ENCODE measurements around the gene CACNA1I. TPM values are rescaled to one million over a fixed set of nuclear protein-coding genes. Genes with fewer than 3 reads are reported as not detected.
A peak's percentile ranks its signal among the peaks of the same experiment; 100 is the strongest.

CACNA1I gene
- total RNA-seq, 2 donors from 2014 or later = 0.27 to 1.4 TPM

DNA sequence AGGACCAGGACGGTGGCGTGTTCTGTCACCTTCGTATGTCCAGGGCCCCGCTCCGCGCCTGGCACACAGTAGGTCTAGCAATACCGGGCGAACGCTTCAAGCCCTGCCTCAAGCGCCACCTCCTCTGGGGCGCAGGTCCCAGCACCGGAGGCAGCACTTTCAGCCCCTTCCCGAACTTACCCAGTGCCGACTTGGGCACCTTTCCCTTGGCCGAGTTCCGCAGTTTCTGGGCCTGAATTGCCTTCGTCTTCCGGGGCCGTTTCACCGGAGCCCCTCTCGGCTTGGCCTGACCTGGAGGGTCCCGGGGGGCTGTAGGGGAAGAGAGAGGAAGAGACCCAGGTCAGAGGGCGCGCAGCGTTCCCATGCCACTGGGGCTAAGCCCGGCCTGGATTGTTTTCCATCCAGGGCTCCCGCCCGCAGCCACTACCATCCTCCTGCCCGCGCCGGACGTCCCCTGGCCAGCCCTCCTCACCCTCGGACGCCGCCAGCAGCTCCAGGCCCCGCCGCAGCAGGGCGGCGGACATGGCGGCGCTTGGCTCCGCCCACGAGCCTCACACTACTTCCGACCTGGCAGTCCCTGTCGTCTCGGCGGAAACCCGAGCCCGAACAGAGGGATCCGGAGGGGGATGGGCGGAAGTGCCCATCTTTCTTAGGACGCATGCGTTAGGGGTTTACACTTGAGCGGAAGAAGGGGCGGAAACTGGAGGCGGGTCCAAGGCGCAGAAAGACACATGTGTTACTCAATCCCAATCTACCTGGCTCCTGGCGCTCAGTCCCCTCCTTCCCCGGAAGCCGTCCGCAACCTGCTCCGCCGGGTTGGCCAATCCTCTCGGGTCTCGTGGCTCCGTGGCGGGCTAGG lies 38.1 kb upstream of the CACNA1I start, which contains the start of gene RPS19BP1:
Gene RPS19BP1, minus strand, starts transcription at position 534 of the 859 bp plus-strand sequence. Its CDS starts 10 bp downstream, at position 524.
- peak within 1 kb of the TSS; percentile 97 to 98 for H3K27ac Mint-ChIP-seq
- peaks cover 15 to 33% of the 10 kb centered on the region in 2 donors for H3K36me3 Mint-ChIP-seq
- no peaks in the 10 kb centered on the region for H3K9me3 Mint-ChIP-seq
- DNase-seq (ENCODE audit: low spot score in 2 of 2) (peak; percentile 99), ATAC-seq (peak; percentile 80 to 88)

DNA sequence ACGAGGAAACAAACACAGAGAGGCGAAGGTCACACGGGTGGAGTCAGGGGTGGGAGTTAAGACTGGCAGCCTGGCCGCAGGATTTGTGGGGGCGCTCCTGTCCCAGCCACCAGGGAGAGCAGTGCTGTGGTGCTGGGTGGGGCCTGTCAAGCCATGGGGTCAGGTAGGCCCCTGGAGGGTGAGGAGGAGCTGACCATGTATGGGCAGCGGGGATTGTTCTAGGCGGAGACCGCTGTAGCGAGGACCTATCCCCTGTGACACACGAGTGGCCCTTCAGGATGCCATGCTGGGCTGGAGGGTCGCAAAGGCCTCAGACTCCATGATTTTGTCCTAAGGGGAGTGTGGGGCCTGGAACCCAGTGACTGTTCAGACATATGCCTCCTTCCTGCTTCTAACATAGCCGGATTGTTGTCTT lies 36.5 kb upstream of the CACNA1I start:
- no peaks in the 10 kb centered on the region for H3K9me3 Mint-ChIP-seq
- peaks cover 15 to 28% of the 10 kb centered on the region in 2 donors for H3K36me3 Mint-ChIP-seq
- peak overlapping the region in 1 of 2 donors; percentile 90 for H3K27ac Mint-ChIP-seq
- DNase-seq (ENCODE audit: low spot score in 2 of 2) (no peak), ATAC-seq (no peak)

DNA sequence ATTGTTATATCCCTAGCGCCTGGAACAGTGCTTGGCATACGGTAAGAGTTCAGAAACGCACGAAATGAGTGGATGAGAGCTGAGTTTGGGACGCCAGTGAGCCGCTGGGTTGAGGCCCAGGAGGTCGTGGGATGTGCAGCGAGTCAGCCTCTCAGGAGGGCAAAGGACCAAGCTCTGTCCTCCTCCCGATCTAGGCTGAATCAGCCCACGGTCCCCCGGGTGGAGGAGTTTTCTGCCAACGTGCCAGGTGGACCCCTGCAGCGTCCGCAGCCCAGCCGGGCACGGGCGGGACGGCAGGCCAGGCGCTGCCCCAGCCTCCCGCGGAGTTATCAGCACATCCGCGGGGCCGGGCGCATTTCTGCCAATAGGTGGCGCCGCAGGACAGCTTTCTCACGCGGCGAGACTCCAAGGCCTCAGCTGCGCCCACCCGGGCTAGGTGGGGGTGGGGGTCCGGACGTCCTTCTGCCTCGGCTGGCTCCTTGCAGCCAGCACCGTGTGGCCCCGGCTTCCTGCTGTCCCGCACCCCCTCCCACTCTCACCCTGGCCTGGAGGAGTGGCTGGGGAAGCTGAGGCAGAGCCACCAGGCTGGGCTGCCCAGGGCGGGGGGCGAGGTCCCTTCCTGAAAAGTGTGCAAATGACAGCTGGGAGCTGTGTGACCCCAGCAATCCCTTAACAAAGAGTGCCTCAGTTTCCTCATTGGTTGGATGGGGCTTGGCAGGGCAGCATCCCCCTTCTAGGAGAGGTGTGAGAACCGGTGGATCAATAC lies 35.8 kb upstream of the CACNA1I start:
- peak overlapping the region in 1 of 2 donors; percentile 90 for H3K27ac Mint-ChIP-seq
- peak; percentile 23 to 31 for ATAC-seq

DNA sequence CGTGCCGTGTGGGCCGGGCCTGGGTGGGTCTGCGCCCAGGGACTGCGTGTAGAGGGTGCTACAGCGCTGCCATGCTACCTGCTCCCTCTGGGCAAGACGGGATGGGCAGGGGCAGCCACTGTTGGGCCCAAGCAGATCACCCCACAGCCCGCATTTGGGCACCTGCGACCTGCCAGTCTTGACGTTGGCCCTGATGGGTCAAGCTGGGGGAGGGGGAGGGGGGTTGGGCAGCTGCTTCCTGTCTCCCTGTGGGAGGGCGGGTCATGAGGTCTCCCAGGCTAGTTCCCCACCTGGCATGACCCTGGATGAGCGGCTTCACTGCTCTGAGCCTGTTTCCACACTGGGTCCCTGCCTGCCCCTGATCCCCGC lies 35.2 kb upstream of the CACNA1I start:
- Mint-ChIP-seq H3K36me3 (peaks cover 15 to 20% of the 10 kb centered on the region in 2 donors), H3K9me3 (no peaks in the 10 kb centered on the region), H3K27ac (no peak overlapping the region)
- DNase-seq (ENCODE audit: low spot score in 2 of 2) (no peak), ATAC-seq (no peak)

More for the DNA sequence above, 35.8 kb upstream of the CACNA1I start:
- Mint-ChIP-seq H3K9me3 (no peaks in the 10 kb centered on the region), H3K36me3 (peaks cover 15 to 26% of the 10 kb centered on the region in 2 donors)
- peak; percentile 80 to 91 for DNase-seq (ENCODE audit: low spot score in 2 of 2)

DNA sequence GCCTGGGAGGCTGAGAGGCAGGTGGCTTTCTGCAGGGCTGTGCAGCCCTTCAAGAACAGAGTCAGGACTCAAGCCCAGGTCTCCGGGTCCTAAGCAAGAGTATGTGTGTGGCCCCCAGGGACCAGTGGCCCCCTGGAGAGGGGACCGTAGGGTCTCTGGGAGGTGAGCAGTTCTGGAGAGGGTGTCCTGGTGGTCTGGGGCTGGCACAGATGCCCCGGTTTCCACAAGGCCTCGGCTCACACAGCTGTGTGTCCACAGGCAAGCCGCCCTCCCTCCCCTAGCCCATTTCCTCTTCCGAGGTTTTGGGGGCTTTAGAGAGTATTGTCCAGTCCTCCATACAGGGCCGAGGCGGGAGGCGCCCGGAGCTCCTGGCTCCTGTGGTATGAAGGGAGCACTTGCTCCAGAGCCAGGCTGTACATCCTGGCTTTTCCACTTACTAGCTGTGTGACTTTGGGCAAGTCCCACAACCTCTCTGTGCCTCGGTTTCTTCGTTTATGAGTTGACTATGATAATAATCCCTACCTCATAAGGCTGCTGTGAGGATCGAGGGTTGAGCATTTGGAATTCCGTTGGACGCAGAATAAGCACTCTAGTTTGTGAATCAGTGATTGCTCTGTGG lies 34.6 kb upstream of the CACNA1I start:
- ATAC-seq = no peak
- no peak for DNase-seq (ENCODE audit: low spot score in 2 of 2)
- H3K9me3 Mint-ChIP-seq = no peaks in the 10 kb centered on the region
- no peak overlapping the region for H3K27ac Mint-ChIP-seq
- H3K36me3 Mint-ChIP-seq = peaks cover 15 to 18% of the 10 kb centered on the region in 2 donors

DNA sequence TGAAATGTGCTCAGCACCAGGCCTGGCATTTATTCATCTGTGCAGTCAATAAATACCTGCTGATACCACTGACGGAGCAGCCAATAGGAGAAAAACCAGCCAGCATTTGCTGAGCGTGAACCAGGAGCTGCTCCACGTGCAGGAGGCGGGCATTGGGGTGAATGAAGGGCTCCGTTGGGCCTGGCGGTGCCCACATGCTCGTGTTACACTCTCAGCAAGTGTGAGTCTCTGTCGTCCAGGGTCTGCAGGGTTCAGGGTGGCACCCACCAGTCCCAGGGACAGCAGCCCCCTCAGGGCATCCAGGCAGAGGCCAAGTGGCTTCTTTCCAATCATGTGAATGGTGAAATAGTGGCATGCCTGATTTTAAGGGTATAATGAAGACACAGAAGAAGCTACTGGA lies 33.8 kb upstream of the CACNA1I start:
- ATAC-seq (no peak), DNase-seq (ENCODE audit: low spot score in 2 of 2) (no peak)
- H3K27ac Mint-ChIP-seq = no peak overlapping the region
- H3K36me3 Mint-ChIP-seq = peaks cover 11% of the 10 kb centered on the region in 2 donors
- no peaks in the 10 kb centered on the region for H3K9me3 Mint-ChIP-seq

DNA sequence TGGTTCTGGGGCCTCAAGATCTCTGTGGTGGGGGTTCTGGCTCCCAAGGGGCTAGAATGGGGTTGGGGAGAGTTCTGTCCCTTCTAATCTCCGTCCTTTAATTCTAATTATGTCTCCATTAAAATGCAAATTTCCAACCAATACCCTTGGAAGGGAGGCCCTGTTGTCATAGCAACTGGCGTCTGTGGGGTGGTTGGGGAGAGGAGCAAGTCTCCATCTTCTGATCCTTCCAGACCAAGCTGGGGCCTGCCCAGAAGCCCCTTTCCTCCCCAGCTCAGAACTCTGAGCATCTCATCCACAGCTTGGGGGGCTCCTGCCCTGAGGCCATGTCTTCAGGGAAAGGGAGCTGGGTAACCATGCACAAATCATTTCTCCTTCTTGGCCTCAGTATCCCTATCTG lies 32.6 kb upstream of the CACNA1I start:
- no peak for DNase-seq (ENCODE audit: low spot score in 2 of 2)
- no peak overlapping the region for H3K27ac Mint-ChIP-seq
- no peaks in the 10 kb centered on the region for H3K36me3 Mint-ChIP-seq
- no peak for ATAC-seq
- H3K9me3 Mint-ChIP-seq = no peaks in the 10 kb centered on the region

DNA sequence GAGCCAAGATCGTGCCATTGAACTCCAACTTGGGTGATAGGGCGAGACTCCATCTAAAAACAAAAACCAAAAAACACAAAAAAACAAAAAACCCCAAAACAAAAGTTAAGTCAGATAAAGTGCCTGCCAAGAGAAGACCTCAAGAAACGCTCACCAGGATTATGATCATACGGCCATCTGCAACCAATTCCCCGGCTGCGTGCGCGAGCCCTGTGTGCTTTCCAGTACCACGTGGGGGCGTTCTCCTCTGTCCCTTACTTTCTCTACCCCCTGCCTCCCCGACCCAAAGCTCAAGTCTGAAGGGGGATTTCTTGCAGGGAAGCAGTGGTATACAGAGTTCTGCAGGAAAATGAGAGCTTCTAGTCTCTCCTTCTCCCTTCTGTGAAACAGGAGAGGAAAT lies 27.5 kb upstream of the CACNA1I start:
- no peaks in the 10 kb centered on the region for H3K9me3 Mint-ChIP-seq
- ATAC-seq = no peak
- DNase-seq (ENCODE audit: low spot score in 2 of 2) = no peak
- H3K27ac Mint-ChIP-seq = no peak overlapping the region
- no peaks in the 10 kb centered on the region for H3K36me3 Mint-ChIP-seq

DNA sequence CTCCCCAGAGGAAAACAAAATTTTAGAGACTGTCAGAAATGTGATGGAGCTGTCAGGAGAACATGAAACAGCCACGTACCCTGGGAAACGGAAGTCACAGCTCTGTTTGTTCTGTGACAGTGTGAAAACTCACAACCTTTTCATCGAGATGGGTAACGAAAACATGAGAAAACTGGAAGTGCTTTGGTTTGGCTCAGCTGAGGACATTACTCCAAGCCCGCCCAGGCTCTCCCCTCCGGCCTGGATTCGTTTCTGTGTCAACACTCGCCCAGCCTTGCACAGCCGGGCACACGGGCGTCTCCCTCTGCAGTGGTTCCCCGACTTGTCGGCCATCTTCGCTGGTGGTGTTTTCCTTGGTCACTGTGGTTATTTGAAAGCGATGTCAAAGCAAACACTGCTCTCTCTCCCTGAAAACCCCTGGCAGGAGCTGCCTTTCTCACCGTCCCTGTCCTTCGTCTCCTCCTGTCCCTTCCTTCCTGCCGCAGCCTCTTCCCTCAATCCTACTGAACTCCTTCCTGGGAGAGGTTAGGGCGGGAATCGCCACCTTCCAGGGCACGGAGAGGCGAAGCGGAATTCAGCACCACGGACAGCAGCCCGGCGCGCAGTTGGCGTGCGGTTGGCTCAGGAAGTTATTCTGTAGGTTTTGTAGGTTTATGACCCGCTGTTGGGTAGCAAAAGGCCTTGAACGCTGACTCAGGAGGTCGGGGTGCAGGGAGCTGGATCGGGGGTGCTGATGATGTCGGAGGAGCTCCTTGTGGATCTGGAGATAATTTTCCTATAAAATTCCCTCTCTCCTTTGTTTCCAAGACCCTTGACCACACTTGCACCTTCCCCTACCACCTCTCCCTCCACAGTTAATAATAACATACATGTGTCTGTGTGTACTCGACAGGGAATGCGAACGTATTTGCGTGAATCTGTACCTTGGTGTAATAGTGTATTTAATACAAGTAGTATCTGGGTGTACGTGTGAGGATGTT lies 24.9 kb upstream of the CACNA1I start:
- no peaks in the 10 kb centered on the region for H3K9me3 Mint-ChIP-seq
- peak in 1 of 2 donors; percentile 72 for DNase-seq (ENCODE audit: low spot score in 2 of 2)
- peak; percentile 43 to 51 for ATAC-seq
- peak overlapping the region in 1 of 2 donors; percentile 46 for H3K27ac Mint-ChIP-seq
- H3K36me3 Mint-ChIP-seq = no peaks in the 10 kb centered on the region

DNA sequence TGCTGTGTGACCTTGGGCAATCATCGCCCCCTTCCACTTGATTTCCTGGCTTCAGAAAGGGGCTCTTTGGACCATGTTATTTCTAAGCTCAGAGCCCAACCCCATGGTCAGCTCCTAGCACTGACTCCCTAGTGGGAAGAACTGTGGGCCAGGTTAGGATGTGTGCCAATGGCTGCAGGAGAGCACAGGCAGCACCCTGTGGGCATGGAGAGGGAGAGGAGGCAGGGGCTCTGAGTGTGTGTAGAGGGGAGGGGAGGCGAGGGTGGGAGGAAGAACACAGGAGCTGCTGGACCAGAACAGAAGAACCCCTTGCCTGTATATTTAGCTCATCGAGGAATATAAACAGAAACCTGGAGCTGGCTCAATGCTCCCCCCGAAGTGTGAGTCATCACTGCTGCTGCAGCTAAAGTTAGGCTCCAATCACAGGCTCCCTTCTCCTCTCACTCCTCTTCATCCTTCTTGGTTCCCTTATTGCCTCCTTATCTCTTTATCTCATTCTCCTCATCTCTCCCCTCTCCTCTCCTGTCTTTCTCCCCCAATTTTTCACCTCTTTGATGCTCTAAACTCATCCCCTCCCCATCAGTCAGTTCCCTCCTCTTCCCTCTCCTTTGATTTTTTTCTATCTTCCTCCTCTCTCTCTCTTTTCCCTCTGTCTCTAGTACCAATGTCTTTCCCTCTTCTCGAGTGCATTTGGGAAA lies 23.5 kb upstream of the CACNA1I start:
- Mint-ChIP-seq H3K27ac (no peak overlapping the region), H3K9me3 (no peaks in the 10 kb centered on the region), H3K36me3 (no peaks in the 10 kb centered on the region)
- no peak for ATAC-seq
- DNase-seq (ENCODE audit: low spot score in 2 of 2) = no peak

DNA sequence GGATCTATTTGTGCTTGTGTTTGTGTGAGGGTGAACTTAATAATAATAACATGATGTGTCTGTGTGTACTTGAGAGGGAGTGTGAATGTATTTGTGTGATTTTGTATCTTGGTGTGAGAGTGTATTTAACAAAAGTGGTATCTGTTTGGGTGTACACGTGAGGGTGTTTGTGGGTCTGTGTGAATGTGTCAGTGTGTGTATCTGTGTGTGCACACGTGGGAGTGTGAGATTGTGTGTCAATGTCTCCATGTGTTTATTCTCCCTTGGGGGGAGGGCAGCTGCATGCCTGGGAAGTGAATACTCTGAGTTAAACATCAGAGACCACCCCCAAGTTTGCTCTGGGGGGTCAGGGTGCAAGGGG lies 23.0 kb upstream of the CACNA1I start:
- Mint-ChIP-seq H3K9me3 (no peaks in the 10 kb centered on the region), H3K27ac (no peak overlapping the region), H3K36me3 (no peaks in the 10 kb centered on the region)
- DNase-seq (ENCODE audit: low spot score in 2 of 2) (no peak), ATAC-seq (no peak)

DNA sequence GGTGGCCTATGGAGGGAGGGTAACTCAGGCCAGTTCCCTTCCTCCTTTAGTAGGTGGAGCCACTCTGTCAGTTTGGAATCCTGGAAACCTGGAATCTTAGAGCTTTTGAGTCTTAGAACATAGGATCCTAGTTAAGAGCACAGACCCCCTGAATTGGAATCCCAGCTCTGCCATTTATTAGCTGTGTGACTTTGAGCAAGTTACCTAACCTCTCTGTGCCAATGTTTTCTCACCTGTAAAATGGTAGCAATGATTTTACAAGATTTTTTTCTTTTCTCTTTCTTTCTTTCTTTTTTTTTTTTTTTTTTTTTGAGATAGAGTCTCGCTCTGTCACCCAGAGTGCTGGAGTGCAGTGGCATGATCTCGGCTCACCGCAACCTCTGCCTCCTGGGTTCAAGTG lies 17.1 kb upstream of the CACNA1I start:
- ATAC-seq = no peak
- Mint-ChIP-seq H3K27ac (no peak overlapping the region), H3K36me3 (no peaks in the 10 kb centered on the region), H3K9me3 (no peaks in the 10 kb centered on the region)
- no peak for DNase-seq (ENCODE audit: low spot score in 2 of 2)

DNA sequence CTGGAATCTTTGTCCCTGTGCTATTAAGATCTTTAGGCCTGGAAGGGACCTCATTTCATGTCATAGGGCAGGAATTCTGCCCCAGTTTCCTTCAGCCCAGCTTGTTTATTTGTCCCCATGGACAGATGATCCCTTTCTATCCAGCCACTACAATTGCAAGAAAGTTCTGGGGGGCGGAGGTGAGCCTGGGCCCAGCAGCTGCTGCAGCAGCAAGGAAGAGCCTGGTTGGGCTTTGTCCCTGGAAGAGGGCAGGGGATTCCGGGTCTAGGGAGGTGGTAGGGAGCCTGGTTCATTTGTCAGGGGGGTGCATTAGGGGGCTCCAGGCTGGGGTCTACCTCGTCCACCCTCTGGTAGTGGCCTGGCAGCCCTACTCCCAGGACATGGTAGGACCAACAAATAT lies 16.4 kb upstream of the CACNA1I start:
- Mint-ChIP-seq H3K36me3 (no peaks in the 10 kb centered on the region), H3K27ac (no peak overlapping the region), H3K9me3 (no peaks in the 10 kb centered on the region)
- DNase-seq (ENCODE audit: low spot score in 2 of 2) = no peak
- ATAC-seq = no peak

DNA sequence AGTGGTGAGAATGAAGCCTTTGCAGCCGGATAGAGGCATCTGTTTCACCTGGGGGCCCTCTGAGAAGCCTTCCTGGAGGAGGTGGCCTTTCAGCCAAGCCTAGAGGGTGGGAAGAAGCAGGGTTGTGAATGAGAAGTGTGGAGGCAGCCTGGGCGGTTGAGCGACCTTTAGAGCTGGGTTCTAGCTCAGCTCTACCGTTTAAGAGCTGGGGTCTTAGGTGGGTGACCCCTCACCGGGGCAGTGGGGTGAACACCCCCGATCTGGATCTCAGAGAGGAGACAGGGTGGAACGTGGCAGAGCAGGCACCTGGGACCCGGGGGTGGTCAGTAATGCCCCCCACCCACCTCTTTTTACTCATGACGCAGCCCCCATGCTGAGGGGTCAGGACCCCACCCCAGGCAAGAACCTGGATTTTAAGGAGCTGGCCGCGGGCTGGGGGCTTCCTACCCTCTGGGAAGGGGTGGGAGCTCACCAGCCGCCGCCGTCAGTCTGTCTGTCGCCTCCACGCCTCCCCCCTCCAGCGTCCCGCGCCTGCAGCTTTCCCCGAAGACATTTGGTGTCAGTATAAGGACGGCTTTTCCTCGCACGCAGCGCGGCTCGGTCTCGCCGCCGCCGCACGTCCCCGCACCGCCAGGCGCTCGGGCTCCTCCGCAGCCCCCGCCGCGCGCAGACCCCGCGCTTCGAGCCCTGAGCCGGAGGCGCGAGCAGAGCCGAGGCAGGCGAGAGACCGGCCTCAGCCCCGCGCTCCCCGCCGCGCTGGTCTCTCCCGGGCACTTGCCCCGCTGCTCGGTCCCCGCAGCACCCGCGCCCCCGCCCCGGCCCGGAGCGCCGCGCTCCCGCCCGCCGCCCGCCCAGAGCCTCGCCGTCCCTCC lies 13.3 kb upstream of the CACNA1I start:
- no peak overlapping the region for H3K27ac Mint-ChIP-seq
- no peaks in the 10 kb centered on the region for H3K9me3 Mint-ChIP-seq
- no peaks in the 10 kb centered on the region for H3K36me3 Mint-ChIP-seq
- DNase-seq (ENCODE audit: low spot score in 2 of 2) (peak in 1 of 2 donors; percentile 25), ATAC-seq (peak; percentile 64 to 72)

DNA sequence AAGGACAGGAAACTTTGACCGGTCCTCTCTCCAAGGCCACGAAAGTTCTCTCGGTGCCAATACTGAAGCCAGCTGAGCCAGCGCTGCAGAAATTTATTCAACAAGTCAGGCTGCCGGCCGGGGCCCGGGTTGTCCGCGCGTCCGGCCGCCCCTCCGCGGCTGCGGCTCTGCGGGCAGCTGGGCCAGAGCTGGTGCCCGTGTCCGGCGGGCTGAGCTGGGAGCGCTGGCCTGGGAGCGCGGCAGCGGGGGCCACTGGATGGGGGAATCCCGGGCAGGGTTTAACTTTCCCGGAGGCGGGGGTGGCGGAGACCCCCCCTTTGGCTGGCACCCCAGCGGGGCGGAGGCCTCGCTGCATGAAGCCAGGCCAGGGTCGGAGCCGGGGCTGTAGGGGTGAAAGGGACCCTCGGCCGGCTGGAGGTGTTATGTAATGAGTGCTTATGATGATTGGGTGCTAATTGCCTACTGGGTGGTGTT lies 12.3 kb upstream of the CACNA1I start:
- no peak for DNase-seq (ENCODE audit: low spot score in 2 of 2)
- no peaks in the 10 kb centered on the region for H3K9me3 Mint-ChIP-seq
- no peaks in the 10 kb centered on the region for H3K36me3 Mint-ChIP-seq
- H3K27ac Mint-ChIP-seq = no peak overlapping the region
- no peak for ATAC-seq

All from activated naive CD4-positive, alpha-beta T cell treated with anti-CD3 and anti-CD28 coated beads, Interleukin-2, amount 50 U/mL, for 72 hours (primary cell).